A673 (cell line): ENCODE data around the gene WDR27. TPM values are rescaled to one million over a fixed set of nuclear protein-coding genes. Genes with fewer than 3 reads are reported as not detected.

Experiments
- BruUV-seq: library from RNA; stranded (reverse); fragments of 400-500 nt; replicated peaks from 2 replicates; lab custom pipeline; 2021; lab: Mats Ljungman, UMichigan
- CTCF ChIA-PET: fragments of 300-600 bp; sonication (Branson Sonifier 250); formaldehyde crosslinking; loops from one replicate; lab custom pipeline; 2022; ENCODE audit warnings: antibody characterized with exemption; lab: Charles Lee
- POLR2A ChIA-PET: fragments of 300-600 bp; sonication (Branson Sonifier 250); formaldehyde crosslinking; loops from one replicate; lab custom pipeline; 2022; ENCODE audit warnings: antibody characterized with exemption; ENCODE audit not compliant: low non-redundant PET; lab: Charles Lee
- DNase-seq: peaks from one replicate; pipeline ENCODE4 v3.0.0-alpha.2; 2015; ENCODE audit warnings: low spot score
- H3K27ac ChIP-seq: fragments of 200-600 bp; sonication (generic); 2 replicates; pipeline ENCODE4 v1.5.1; 2016; ENCODE audit warnings: mixed run types, low read depth, mild to moderate bottlenecking, mixed read lengths, antibody characterized with exemption, low read length; ENCODE audit not compliant: poor library complexity, severe bottlenecking
- H3K27me3 ChIP-seq: fragments of 200-600 bp; sonication (generic); replicated peaks from 2 replicates; pipeline ENCODE4 v1.6.1; 2017; ENCODE audit warnings: mixed run types, low read depth, mild to moderate bottlenecking, mixed read lengths, antibody characterized with exemption, low read length; ENCODE audit not compliant: insufficient read depth, poor library complexity
- H3K36me3 ChIP-seq: fragments of 200-600 bp; sonication (generic); 2 replicates; pipeline ENCODE4 v1.6.1; 2016; ENCODE audit warnings: mixed run types, mild to moderate bottlenecking, mixed read lengths, antibody characterized with exemption, low read length; ENCODE audit not compliant: insufficient read depth, poor library complexity, severe bottlenecking
- H3K4me1 ChIP-seq: fragments of 200-600 bp; sonication (generic); 2 replicates; pipeline ENCODE4 v1.6.1; 2017; ENCODE audit warnings: mixed run types, mild to moderate bottlenecking, mixed read lengths, antibody characterized with exemption, low read length; ENCODE audit not compliant: insufficient read depth, poor library complexity, severe bottlenecking
- H3K4me3 ChIP-seq: fragments of 200-600 bp; sonication (generic); 2 replicates; pipeline ENCODE4 v1.5.1; 2016; ENCODE audit warnings: low read depth, mixed run types, mild to moderate bottlenecking, mixed read lengths, low read length; ENCODE audit not compliant: poor library complexity, severe bottlenecking
- H3K9me3 ChIP-seq: fragments of 200-600 bp; sonication (generic); 2 replicates; pipeline ENCODE4 v1.6.1; 2016; ENCODE audit warnings: mixed run types, low read depth, mild to moderate bottlenecking, mixed read lengths, antibody characterized with exemption, low read length; ENCODE audit not compliant: poor library complexity, severe bottlenecking
- EZH2 ChIP-seq: fragments of 200-600 bp; sonication (generic); IDR thresholded peaks from 2 replicates; pipeline ENCODE4 v1.6.1; 2017; ENCODE audit warnings: borderline replicate concordance, low read depth, mild to moderate bottlenecking, mixed read lengths, antibody characterized with exemption, low read length; ENCODE audit not compliant: poor library complexity, severe bottlenecking
- intact Hi-C: fragments of 100-400 bp; cut with micrococcal nuclease; formaldehyde crosslinking; loops from one replicate; pipeline ENCODE4 v1.10.0; 2022; ENCODE audit not compliant: unreplicated experiment
- total RNA-seq: library from RNA; stranded (reverse); gene quantifications from 2 replicates; pipeline ENCODE4 v1.2.3, GENCODE V29; 2021
- TF ChIP-seq, protein P1 (sequence below): fragments of 300-800, 200-600 bp; sonication (generic); conservative IDR thresholded peaks from 2 replicates; pipeline ENCODE4 v1.5.1; 2017; ENCODE audit warnings: low read depth, mild to moderate bottlenecking, antibody characterized with exemption, low read length, moderate library complexity, mixed read lengths

WDR27 gene
- total RNA-seq, 1 experiment from 2014 or later, result 77.3 TPM

DNA sequence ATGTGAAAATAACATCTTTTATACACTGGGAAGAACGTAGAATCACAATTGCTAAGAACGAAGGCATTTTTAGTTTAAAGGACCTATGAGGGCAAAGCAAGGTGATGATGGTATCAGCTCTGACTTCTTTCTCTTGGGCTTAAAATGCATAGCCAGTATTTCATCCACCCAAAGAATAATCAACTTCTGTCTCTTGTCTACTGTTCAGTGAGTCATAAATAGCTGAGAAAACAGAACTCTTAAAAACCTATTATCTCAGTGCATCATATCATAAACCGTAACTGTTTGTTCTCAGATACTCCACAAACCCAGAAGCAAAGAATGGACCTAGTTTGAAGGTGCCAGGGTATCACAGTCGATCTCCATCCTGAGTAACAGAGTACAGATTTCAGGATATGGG, 17.3 kb upstream of the WDR27 start:
- CTCF ChIA-PET, result no interaction called here
- Histone ChIP-seq H3K27me3 (no peaks in the 10 kb centered on the region), H3K4me1 (peaks cover 18% of the 10 kb centered on the region), H3K27ac (no peak overlapping the region), H3K4me3 (no peak overlapping the region), H3K9me3 (no peaks in the 10 kb centered on the region), H3K36me3 (peaks cover 33% of the 10 kb centered on the region)
- no TSS peak for BruUV-seq
- POLR2A ChIA-PET, result no interaction called here
- no peak for DNase-seq
- TF ChIP-seq, protein P1, sequence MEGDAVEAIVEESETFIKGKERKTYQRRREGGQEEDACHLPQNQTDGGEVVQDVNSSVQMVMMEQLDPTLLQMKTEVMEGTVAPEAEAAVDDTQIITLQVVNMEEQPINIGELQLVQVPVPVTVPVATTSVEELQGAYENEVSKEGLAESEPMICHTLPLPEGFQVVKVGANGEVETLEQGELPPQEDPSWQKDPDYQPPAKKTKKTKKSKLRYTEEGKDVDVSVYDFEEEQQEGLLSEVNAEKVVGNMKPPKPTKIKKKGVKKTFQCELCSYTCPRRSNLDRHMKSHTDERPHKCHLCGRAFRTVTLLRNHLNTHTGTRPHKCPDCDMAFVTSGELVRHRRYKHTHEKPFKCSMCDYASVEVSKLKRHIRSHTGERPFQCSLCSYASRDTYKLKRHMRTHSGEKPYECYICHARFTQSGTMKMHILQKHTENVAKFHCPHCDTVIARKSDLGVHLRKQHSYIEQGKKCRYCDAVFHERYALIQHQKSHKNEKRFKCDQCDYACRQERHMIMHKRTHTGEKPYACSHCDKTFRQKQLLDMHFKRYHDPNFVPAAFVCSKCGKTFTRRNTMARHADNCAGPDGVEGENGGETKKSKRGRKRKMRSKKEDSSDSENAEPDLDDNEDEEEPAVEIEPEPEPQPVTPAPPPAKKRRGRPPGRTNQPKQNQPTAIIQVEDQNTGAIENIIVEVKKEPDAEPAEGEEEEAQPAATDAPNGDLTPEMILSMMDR, result no peak
- no peak for TF ChIP-seq EZH2
- intact Hi-C loops, result no loop called here

DNA sequence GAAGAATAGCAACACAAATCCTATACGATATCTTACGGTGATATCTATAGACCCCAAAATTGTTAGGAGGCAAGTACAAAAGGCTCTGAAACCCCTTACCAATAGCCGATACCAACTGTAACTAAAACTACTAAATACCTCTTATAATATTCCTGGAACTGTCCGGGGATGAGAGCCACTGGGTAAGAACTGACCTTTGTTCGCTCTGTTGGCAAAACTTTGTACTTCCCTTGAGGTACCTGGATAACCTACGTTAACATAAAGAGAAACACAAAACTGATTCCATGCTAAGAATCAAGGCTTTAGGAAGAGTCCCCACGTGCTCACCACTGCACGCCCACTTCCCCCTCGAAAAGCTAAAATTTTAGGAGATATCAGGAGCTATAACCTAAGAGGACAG, 12.8 kb upstream of the WDR27 start:
- no TSS peak for BruUV-seq

DNA sequence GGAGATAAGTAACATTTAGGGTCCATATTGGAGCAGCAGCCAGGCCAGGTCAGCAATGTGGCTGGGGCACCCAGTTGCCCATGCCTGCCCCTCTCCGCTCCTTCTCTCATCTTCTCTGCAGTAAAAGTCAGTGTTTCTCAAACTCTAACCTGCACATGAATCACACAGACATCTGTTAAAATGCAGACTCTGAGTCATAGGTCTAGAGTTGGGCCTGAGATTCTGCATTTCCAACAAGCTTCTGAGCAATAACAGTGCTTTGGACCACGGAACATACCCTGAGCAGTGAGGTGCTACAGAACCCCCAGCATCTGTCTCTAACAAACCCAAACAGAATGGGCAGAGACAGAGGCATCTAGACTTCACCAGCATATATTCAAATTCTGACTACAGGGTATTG, 12.3 kb upstream of the WDR27 start:
- ChIA-PET CTCF (no interaction called here), POLR2A (no interaction called here)
- BruUV-seq, result no TSS peak
- no peak for DNase-seq
- Histone ChIP-seq H3K27me3 (no peaks in the 10 kb centered on the region), H3K36me3 (peaks cover 72% of the 10 kb centered on the region), H3K27ac (no peak overlapping the region), H3K9me3 (no peaks in the 10 kb centered on the region), H3K4me3 (no peak overlapping the region), H3K4me1 (no peaks in the 10 kb centered on the region)
- intact Hi-C loops, result no loop called here
- no peak for TF ChIP-seq EZH2
- TF ChIP-seq, protein P1, result no peak

More for the DNA sequence above, 12.8 kb upstream of the WDR27 start:
- CTCF ChIA-PET, result no interaction called here
- POLR2A ChIA-PET, result no interaction called here
- H3K27me3 ChIP-seq, result no peaks in the 10 kb centered on the region
- H3K27ac ChIP-seq, result no peak overlapping the region
- TF ChIP-seq EZH2, result no peak
- TF ChIP-seq, protein P1, result no peak
- intact Hi-C loops, result no loop called here
- H3K36me3 ChIP-seq, result peaks cover 68% of the 10 kb centered on the region
- no peaks in the 10 kb centered on the region for H3K9me3 ChIP-seq
- no peak for DNase-seq
- H3K4me1 ChIP-seq, result no peaks in the 10 kb centered on the region
- H3K4me3 ChIP-seq, result no peak overlapping the region
